ENCODE measurements around the gene COMP.

DNA sequence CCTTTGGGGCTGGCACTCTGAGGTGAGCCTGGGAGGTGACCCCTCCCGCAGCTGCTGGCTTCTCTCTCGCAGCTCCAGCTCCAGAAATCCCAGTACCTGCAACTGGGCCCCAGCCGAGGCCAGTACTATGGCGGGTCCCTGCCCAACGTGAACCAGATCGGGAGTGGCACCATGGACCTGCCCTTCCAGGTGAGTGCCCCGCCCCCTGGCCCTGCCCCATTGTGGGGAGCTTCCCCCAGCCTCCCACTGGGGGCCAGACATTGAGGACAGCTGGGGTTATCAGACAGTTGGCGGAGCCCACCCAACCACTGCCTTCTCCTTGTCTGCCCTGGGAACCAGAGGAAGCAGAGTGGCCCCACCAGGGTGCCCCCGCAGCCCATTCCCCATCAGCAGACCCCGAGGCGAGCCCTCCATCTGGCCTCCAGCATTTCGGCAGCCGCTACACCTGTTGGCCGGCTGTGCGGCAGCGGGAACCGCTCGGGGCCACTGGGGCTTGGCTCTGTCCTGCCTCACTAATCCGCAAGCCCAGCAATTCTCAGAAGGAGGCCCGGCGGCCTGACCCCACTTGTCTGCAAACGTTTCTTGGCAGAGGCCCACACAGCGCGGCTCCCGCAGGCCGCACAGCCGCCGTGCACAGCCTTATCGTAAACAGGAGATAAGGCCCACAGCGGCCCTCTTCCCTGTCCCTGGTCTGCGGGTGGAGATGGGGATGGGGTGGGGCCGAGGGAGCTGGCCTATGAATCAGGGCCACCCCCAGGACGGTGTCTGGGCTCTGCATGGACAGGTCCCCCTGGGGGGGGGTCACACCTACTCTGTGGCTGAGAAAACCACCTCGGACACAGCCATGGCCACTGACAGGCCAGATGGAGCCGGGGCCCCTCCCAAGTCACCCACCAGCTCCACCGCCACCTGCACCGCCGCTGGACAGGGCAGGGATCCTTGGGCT is 48.0 kb downstream of the COMP start:
- TF ChIP-seq, protein P1, sequence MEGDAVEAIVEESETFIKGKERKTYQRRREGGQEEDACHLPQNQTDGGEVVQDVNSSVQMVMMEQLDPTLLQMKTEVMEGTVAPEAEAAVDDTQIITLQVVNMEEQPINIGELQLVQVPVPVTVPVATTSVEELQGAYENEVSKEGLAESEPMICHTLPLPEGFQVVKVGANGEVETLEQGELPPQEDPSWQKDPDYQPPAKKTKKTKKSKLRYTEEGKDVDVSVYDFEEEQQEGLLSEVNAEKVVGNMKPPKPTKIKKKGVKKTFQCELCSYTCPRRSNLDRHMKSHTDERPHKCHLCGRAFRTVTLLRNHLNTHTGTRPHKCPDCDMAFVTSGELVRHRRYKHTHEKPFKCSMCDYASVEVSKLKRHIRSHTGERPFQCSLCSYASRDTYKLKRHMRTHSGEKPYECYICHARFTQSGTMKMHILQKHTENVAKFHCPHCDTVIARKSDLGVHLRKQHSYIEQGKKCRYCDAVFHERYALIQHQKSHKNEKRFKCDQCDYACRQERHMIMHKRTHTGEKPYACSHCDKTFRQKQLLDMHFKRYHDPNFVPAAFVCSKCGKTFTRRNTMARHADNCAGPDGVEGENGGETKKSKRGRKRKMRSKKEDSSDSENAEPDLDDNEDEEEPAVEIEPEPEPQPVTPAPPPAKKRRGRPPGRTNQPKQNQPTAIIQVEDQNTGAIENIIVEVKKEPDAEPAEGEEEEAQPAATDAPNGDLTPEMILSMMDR (IDR thresholded peaks at IDR 0.05; ENCODE audit: insufficient read depth, low read length, poor library complexity, severe bottlenecking): no peak
- TF ChIP-seq EZH2phosphoT487 (conservative IDR thresholded peaks at IDR 0.05; ENCODE audit: low read length): no peak
